Measurements from ENCODE around the gene TNS4.

TNS4 gene

GRCh38 chr17:40484285-40484972 is 17.0 kb downstream of the TNS4 start:
- DNase-seq = no peak
- Histone ChIP-seq H4K20me1 (ENCODE audit: insufficient read depth, low read length) (no peaks in the 10 kb centered on the region), H3K9ac (ENCODE audit: low read length) (no peak overlapping the region), H3F3A (ENCODE audit: insufficient read depth, low read length) (no peaks in the 10 kb centered on the region), H3K9me3 (replicated peaks; ENCODE audit: insufficient read depth, low read length) (no peaks in the 10 kb centered on the region), H3K4me1 (ENCODE audit: low read length) (no peaks in the 10 kb centered on the region), H3K36me3 (replicated peaks; ENCODE audit: insufficient read depth, low read length) (no peaks in the 10 kb centered on the region), H3K79me2 (ENCODE audit: low read length) (no peaks in the 10 kb centered on the region), H3K27ac (ENCODE audit: low read length) (no peak overlapping the region), H3K9me2 (replicated peaks; ENCODE audit: insufficient read depth, low read length) (no peaks in the 10 kb centered on the region), H3K4me2 (ENCODE audit: low read depth, low read length) (no peak overlapping the region), H2AFZ (ENCODE audit: low read length) (no peak overlapping the region), H3K27me3 (replicated peaks; ENCODE audit: insufficient read depth, low read length) (peaks cover 68% of the 10 kb centered on the region), H3K4me3 (ENCODE audit: low read length) (no peak overlapping the region)
- TF ChIP-seq CTCF (IDR thresholded peaks at IDR 0.05; ENCODE audit: low read length) (no peak), EZH2 (optimal IDR thresholded peaks at IDR 0.05; ENCODE audit: low read depth, low read length) (no peak), EZH2phosphoT487 (IDR thresholded peaks at IDR 0.05; ENCODE audit: low read length) (no peak)

GRCh38 chr17:40483679-40484078 is 17.7 kb downstream of the TNS4 start:
- H2AFZ ChIP-seq (ENCODE audit: low read length) = no peak overlapping the region
- H3K27ac ChIP-seq (ENCODE audit: low read length) = no peak overlapping the region
- no peak for DNase-seq
- peaks cover 64% of the 10 kb centered on the region for H3K27me3 ChIP-seq (replicated peaks; ENCODE audit: insufficient read depth, low read length)
- H4K20me1 ChIP-seq (ENCODE audit: insufficient read depth, low read length) = no peaks in the 10 kb centered on the region
- no peak overlapping the region for H3K9ac ChIP-seq (ENCODE audit: low read length)
- no peak overlapping the region for H3K4me3 ChIP-seq (ENCODE audit: low read length)
- no peaks in the 10 kb centered on the region for H3F3A ChIP-seq (ENCODE audit: insufficient read depth, low read length)
- no peaks in the 10 kb centered on the region for H3K9me3 ChIP-seq (replicated peaks; ENCODE audit: insufficient read depth, low read length)
- H3K79me2 ChIP-seq (ENCODE audit: low read length) = no peaks in the 10 kb centered on the region
- H3K36me3 ChIP-seq (replicated peaks; ENCODE audit: insufficient read depth, low read length) = no peaks in the 10 kb centered on the region
- H3K4me2 ChIP-seq (ENCODE audit: low read depth, low read length) = no peak overlapping the region
- no peaks in the 10 kb centered on the region for H3K4me1 ChIP-seq (ENCODE audit: low read length)
- H3K9me2 ChIP-seq (replicated peaks; ENCODE audit: insufficient read depth, low read length) = no peaks in the 10 kb centered on the region
- TF ChIP-seq EZH2phosphoT487 (IDR thresholded peaks at IDR 0.05; ENCODE audit: low read length) = no peak
- no peak for TF ChIP-seq EZH2 (optimal IDR thresholded peaks at IDR 0.05; ENCODE audit: low read depth, low read length)
- no peak for TF ChIP-seq CTCF (IDR thresholded peaks at IDR 0.05; ENCODE audit: low read length)

- Histone ChIP-seq H3K27ac (ENCODE audit: low read length) (no peak overlapping the region), H3K79me2 (ENCODE audit: low read length) (no peaks in the 10 kb centered on the region), H3K9ac (ENCODE audit: low read length) (no peak overlapping the region), H3K4me1 (ENCODE audit: low read length) (no peaks in the 10 kb centered on the region), H3K27me3 (replicated peaks; ENCODE audit: insufficient read depth, low read length) (peaks cover 54% of the 10 kb centered on the region), H3F3A (ENCODE audit: insufficient read depth, low read length) (no peaks in the 10 kb centered on the region), H3K4me2 (ENCODE audit: low read depth, low read length) (no peak overlapping the region), H3K36me3 (replicated peaks; ENCODE audit: insufficient read depth, low read length) (no peaks in the 10 kb centered on the region), H3K4me3 (ENCODE audit: low read length) (no peak overlapping the region), H3K9me3 (replicated peaks; ENCODE audit: insufficient read depth, low read length) (no peaks in the 10 kb centered on the region), H3K9me2 (replicated peaks; ENCODE audit: insufficient read depth, low read length) (no peaks in the 10 kb centered on the region), H4K20me1 (ENCODE audit: insufficient read depth, low read length) (no peaks in the 10 kb centered on the region), H2AFZ (ENCODE audit: low read length) (no peak overlapping the region)
- TF ChIP-seq EZH2phosphoT487 (IDR thresholded peaks at IDR 0.05; ENCODE audit: low read length) (no peak), CTCF (IDR thresholded peaks at IDR 0.05; ENCODE audit: low read length) (no peak), EZH2 (optimal IDR thresholded peaks at IDR 0.05; ENCODE audit: low read depth, low read length) (no peak)
- no peak for DNase-seq
Measured at GRCh38 chr17:40482722-40483121, 18.7 kb downstream of the TNS4 start.
